Glutamatergic neuron (in vitro differentiated cells): ENCODE measurements around the gene UBTD1. TPM values are rescaled to one million over a fixed set of nuclear protein-coding genes. Genes with fewer than 3 reads are reported as not detected.
"Not testable (repeated sequence)": the region's sequence is repeated elsewhere in the genome, so short reads cannot be mapped to it uniquely, and the experiment has no call there.

Source experiments
- DNase-seq: peaks from one replicate; pipeline ENCODE4 v3.0.0; 2022
- H3K27ac Mint-ChIP-seq: one replicate; pipeline ENCODE4 v1.8.0; 2020; ENCODE audit warnings: mild to moderate bottlenecking, mixed read lengths, inconsistent platforms; ENCODE audit not compliant: unreplicated experiment
- H3K27me3 Mint-ChIP-seq: one replicate; pipeline ENCODE4 v1.8.0; 2020; ENCODE audit warnings: mild to moderate bottlenecking, moderate library complexity, mixed read lengths, inconsistent platforms; ENCODE audit not compliant: unreplicated experiment
- H3K36me3 Mint-ChIP-seq: one replicate; pipeline ENCODE4 v1.8.0; 2020; ENCODE audit warnings: mild to moderate bottlenecking, mixed read lengths, inconsistent platforms; ENCODE audit not compliant: unreplicated experiment
- H3K4me1 Mint-ChIP-seq: one replicate; pipeline ENCODE4 v1.8.0; 2020; ENCODE audit warnings: mild to moderate bottlenecking, low read depth, mixed read lengths, inconsistent platforms; ENCODE audit not compliant: unreplicated experiment
- H3K4me3 Mint-ChIP-seq: one replicate; pipeline ENCODE4 v1.8.0; 2020; ENCODE audit warnings: mild to moderate bottlenecking, mixed read lengths, inconsistent platforms; ENCODE audit not compliant: unreplicated experiment
- H3K9me3 Mint-ChIP-seq: one replicate; pipeline ENCODE4 v1.8.0; 2020; ENCODE audit warnings: mild to moderate bottlenecking, moderate library complexity, mixed read lengths, inconsistent platforms; ENCODE audit not compliant: unreplicated experiment
- total RNA-seq: library from RNA; stranded (reverse); fragmentation: NEBNext Ultra II Directional; extraction: Animal tissue kit (Norgen Biotek cat#: 25700); gene quantifications from one replicate; pipeline ENCODE4 v1.2.1, GENCODE V29; 2021; ENCODE audit not compliant: unreplicated experiment
- TF ChIP-seq, protein P1 (sequence below): fragments of 200-600 bp; sonication (generic); IDR thresholded peaks from one replicate; pipeline ENCODE4 v1.5.0; 2021; ENCODE audit not compliant: partially characterized antibody, unreplicated experiment

UBTD1 gene
- total RNA-seq, 1 donor from 2014 or later: 8.0 TPM

DNA sequence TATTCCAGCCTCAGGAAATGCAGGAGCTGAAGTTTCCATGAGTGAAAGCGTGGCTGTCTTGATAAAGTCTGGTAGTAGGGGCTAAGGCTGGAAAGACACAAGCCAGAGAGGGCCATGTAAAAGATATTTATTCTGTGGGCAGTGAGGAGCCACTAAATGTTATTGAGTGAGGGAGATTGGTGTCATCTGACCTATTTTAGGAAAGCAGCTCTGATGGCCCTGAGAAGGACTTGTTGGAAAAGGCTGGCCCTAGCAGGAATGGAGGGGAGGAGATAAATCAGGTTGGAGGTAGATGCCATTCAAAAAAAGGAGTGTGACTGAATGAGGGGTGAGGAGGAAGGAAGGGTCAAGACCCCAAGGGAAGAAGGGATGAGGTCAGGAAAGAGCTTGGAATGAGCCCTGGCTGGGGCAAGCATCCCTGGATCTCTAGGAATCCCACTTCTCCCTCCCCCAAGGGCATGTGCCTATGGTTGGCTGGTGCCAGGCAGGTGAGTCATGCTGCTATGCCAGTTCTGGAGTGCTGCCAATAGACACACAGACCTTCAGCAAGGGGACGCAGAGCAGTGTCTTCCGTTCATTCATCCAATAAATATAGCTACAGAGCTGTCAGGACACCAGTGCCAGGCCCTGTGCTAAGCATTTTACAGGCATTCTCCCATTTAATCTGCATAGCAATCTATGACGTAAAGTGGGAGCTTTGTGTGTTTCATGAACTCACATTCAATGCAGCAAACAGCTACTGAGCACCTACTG, 75.8 kb downstream of the UBTD1 start:
- Mint-ChIP-seq H3K27me3 (peaks cover 14% of the 10 kb centered on the region), H3K4me3 (no peak overlapping the region), H3K36me3 (no peaks in the 10 kb centered on the region), H3K27ac (no peak overlapping the region), H3K9me3 (peaks cover 3% of the 10 kb centered on the region), H3K4me1 (peaks cover 5% of the 10 kb centered on the region)
- no peak for DNase-seq
- TF ChIP-seq, protein P1, sequence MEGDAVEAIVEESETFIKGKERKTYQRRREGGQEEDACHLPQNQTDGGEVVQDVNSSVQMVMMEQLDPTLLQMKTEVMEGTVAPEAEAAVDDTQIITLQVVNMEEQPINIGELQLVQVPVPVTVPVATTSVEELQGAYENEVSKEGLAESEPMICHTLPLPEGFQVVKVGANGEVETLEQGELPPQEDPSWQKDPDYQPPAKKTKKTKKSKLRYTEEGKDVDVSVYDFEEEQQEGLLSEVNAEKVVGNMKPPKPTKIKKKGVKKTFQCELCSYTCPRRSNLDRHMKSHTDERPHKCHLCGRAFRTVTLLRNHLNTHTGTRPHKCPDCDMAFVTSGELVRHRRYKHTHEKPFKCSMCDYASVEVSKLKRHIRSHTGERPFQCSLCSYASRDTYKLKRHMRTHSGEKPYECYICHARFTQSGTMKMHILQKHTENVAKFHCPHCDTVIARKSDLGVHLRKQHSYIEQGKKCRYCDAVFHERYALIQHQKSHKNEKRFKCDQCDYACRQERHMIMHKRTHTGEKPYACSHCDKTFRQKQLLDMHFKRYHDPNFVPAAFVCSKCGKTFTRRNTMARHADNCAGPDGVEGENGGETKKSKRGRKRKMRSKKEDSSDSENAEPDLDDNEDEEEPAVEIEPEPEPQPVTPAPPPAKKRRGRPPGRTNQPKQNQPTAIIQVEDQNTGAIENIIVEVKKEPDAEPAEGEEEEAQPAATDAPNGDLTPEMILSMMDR: no peak

DNA sequence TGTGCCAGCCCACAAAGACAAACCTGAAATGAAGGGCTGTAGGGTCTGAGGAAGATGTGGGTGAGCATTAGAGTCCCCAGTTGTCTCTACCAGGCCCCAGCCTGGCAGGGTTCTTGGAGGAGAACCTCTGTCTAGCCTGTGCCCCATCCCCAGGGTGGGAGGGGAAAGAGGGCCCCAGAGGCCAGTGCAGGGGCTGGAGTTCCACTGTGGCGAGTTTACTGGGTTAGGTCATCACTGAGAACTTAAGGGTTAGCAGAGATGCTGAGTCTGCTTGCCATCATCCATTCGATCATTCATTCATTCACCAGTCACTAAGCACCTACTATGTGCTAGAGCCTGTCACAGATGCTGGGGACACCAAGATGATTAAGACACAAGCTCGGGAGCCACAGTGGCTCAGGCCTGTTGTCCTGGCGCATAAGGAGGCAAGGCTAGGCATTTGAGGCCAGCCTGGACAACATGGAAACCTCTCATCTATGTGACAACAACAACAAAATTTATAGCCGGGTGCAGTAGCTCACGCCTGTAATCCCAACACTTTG, 76.5 kb downstream of the UBTD1 start:
- Mint-ChIP-seq H3K9me3 (peaks cover 3% of the 10 kb centered on the region), H3K4me1 (peaks cover 5% of the 10 kb centered on the region), H3K27me3 (peaks cover 13% of the 10 kb centered on the region), H3K27ac (no peak overlapping the region), H3K4me3 (no peak overlapping the region), H3K36me3 (no peaks in the 10 kb centered on the region)
- TF ChIP-seq, protein P1: no peak
- no peak for DNase-seq

DNA sequence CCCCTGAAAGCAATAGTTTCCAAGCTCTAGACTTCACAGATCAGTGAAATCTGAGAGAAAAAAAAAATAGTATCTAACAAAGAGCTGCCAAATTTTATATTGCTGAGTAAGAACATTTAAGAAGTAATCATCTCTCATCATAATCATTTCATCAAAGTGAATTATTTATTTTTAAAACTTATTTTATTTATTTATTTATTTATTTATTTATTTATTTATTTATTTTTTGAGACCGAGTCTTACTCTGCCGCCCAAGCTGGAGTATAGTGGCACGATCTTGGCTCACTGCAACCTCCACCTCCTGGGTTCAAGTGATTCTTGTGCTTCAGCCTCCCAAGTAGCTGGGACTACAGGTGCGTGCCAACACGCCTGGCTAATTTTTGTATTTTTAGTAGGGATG, 77.8 kb downstream of the UBTD1 start:
- not testable (repeated sequence) for H3K9me3 Mint-ChIP-seq, H3K4me1 Mint-ChIP-seq, DNase-seq, H3K36me3 Mint-ChIP-seq, H3K27ac Mint-ChIP-seq, H3K4me3 Mint-ChIP-seq
- H3K27me3 Mint-ChIP-seq: peaks cover 13% of the 10 kb centered on the region

DNA sequence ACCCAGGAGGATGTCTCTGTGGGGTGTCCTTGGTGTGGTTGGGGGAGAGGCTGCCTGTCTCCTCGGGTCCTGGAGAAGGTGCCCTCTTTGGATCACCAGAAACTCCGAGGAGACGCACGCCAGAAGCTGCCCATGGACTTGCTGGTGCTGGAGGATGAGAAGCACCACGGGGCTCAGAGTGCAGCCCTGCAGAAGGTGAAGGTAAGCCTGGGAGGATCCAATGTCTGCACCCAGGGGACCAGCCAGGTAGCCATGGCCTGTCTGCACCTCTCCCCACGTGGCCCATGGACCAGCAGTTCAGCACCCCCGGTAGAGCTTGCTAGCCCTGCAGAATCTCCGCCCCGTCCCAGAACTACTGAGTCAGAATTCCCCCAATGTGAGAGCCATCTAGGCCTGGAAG, 79.0 kb downstream of the UBTD1 start:
- DNase-seq: no peak
- no peak overlapping the region for H3K27ac Mint-ChIP-seq
- TF ChIP-seq, protein P1: no peak
- H3K9me3 Mint-ChIP-seq: no peaks in the 10 kb centered on the region
- peaks cover 11% of the 10 kb centered on the region for H3K27me3 Mint-ChIP-seq
- H3K4me3 Mint-ChIP-seq: no peak overlapping the region
- no peaks in the 10 kb centered on the region for H3K4me1 Mint-ChIP-seq
- no peaks in the 10 kb centered on the region for H3K36me3 Mint-ChIP-seq

DNA sequence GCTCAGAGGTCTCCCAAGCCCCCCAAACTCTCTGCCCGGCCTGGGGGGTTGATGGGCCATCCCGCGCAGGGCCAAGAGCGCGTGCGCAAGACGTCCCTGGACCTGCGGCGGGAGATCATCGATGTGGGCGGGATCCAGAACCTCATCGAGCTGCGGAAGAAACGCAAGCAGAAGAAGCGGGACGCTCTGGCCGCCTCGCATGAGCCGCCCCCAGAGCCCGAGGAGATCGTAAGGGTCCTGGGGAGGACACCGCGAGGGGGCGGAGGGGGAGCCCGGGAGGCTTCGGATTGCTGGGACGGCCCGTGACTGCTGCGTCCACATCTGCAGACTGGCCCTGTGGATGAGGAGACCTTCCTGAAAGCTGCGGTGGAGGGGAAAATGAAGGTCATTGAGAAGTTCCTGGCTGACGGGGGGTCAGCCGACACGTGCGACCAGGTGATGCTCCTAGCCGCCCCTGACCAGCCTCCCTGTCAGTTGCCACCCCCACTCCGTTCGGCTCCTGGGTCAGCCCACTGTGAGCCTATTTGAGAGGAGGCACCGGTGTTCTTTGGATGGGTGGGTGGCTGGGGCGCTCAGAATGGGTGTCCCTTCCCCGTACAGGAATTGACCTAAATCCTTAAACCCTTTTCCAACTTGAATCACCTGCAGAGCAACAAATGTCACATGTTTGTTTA, 79.6 kb downstream of the UBTD1 start:
- DNase-seq: no peak
- H3K4me1 Mint-ChIP-seq: no peaks in the 10 kb centered on the region
- TF ChIP-seq, protein P1: no peak
- H3K27ac Mint-ChIP-seq: no peak overlapping the region
- H3K4me3 Mint-ChIP-seq: no peak overlapping the region
- no peaks in the 10 kb centered on the region for H3K9me3 Mint-ChIP-seq
- H3K27me3 Mint-ChIP-seq: peaks cover 9% of the 10 kb centered on the region
- no peaks in the 10 kb centered on the region for H3K36me3 Mint-ChIP-seq
